K562 (cell line): ENCODE results near the gene KNSTRN. TPM values are rescaled to one million over a fixed set of nuclear protein-coding genes. Genes with fewer than 3 reads are reported as not detected.

Experiments used
- ATAC-seq: fragments of 200-7000 bp; cut with Tn5 transposase; 3 replicates; pipeline ENCODE4 v1.9.1; 2020; ENCODE audit warnings: moderate library complexity
- BruUV-seq: library from RNA; stranded (reverse); fragments of 400-500 nt; replicated peaks from 2 replicates; lab custom pipeline; 2021; lab: Mats Ljungman, UMichigan
- CTCF ChIA-PET: fragments of 300-600 bp; formaldehyde crosslinking; extraction: SDS; loops from one replicate; lab custom pipeline; 2021; ENCODE audit warnings: low intra/inter-chr PET ratio; lab: Yijun Ruan, JAX
- POLR2A ChIA-PET: fragments of 300-600, 350-650 bp; sonication (Branson Sonifier 250); formaldehyde crosslinking; extraction: SDS; loops from one replicate; lab custom pipeline; 2021; ENCODE audit warnings: antibody characterized with exemption, inconsistent platforms; lab: Yijun Ruan, JAX
- DNase-seq, 4 experiments: peaks; one replicate each; pipeline versions ENCODE4 v3.0.0 to v3.0.0-alpha.2; 2011 to 2018; ENCODE audit warnings: low spot score in 3 of 4, mixed read lengths in 3 of 4; ENCODE audit errors: extremely low read depth in 1 of 4
- FAIRE-seq: peaks from 2 replicates; lab custom pipeline; 2011; peaks lifted over from hg19 to GRCh38; lab: Jason Lieb, UNC
- H2AFZ ChIP-seq: 2 replicates; pipeline ENCODE4 v1.6.0; 2011; ENCODE audit warnings: low read depth, low read length, control low read depth, inconsistent platforms
- H3K27ac ChIP-seq: fragments of 200-600 bp; 3 replicates; pipeline ENCODE4 v1.8.0; 2011; ENCODE audit warnings: low read depth, mild to moderate bottlenecking, control low read depth, inconsistent platforms, low read length, moderate library complexity, mixed read lengths; ENCODE audit errors: extremely low read depth
- H3K27me3 ChIP-seq, 2 experiments: fragments of 300-600 bp in 1 of 2; 2 replicates in 1 of 2; 3 replicates in 1 of 2; pipeline versions ENCODE4 v1.6.0 to v1.8.0; 2011; ENCODE audit warnings: inconsistent platforms in 2 of 2, low read length in 2 of 2, mild to moderate bottlenecking in 1 of 2, mixed read lengths in 1 of 2, moderate library complexity in 1 of 2; ENCODE audit not compliant: control insufficient read depth in 2 of 2, insufficient read depth in 2 of 2
- H3K36me3 ChIP-seq: fragments of 300-600 bp; 3 replicates; pipeline ENCODE4 v1.8.0; 2011; ENCODE audit warnings: mild to moderate bottlenecking, low read length, inconsistent platforms; ENCODE audit not compliant: control insufficient read depth, insufficient read depth
- H3K4me1 ChIP-seq, 2 experiments: fragments of 200-600 bp in 1 of 2; replicated peaks in 1 of 2; 2 replicates in 1 of 2; 3 replicates in 1 of 2; pipeline versions ENCODE4 v1.5.1 to v1.8.0; 2011; ENCODE audit warnings: inconsistent platforms in 2 of 2, low read length in 2 of 2, mild to moderate bottlenecking in 1 of 2, mixed read lengths in 1 of 2, moderate library complexity in 1 of 2; ENCODE audit not compliant: control insufficient read depth in 2 of 2, insufficient read depth in 2 of 2
- H3K4me2 ChIP-seq: 2 replicates; pipeline ENCODE4 v1.6.1; 2011; ENCODE audit warnings: low read length, control low read depth, inconsistent platforms, mixed read lengths; ENCODE audit not compliant: insufficient read depth
- H3K4me3 ChIP-seq: fragments of 200-600 bp; sonication (generic), shearing (Covaris generic); 2 replicates; pipeline ENCODE4 v1.5.1; 2016; ENCODE audit warnings: control low read depth, inconsistent platforms
- H3K79me2 ChIP-seq: fragments of 200-600 bp; 3 replicates; pipeline ENCODE4 v1.8.0; 2011; ENCODE audit warnings: low read length, inconsistent platforms; ENCODE audit not compliant: control insufficient read depth, insufficient read depth
- H3K9ac ChIP-seq, 2 experiments: 2 replicates each; pipeline versions ENCODE4 v1.6.0 to v1.6.1; 2011; ENCODE audit warnings: low read depth in 2 of 2, low read length in 2 of 2, control low read depth in 1 of 2, inconsistent platforms in 1 of 2, mild to moderate bottlenecking in 1 of 2, mixed read lengths in 1 of 2; ENCODE audit not compliant: insufficient read depth in 1 of 2
- H3K9me1 ChIP-seq: one replicate; pipeline ENCODE4 v1.6.0; 2011; ENCODE audit warnings: inconsistent platforms, mild to moderate bottlenecking, low read length, moderate library complexity; ENCODE audit not compliant: control insufficient read depth, insufficient read depth
- H3K9me3 ChIP-seq: replicated peaks from 2 replicates; pipeline ENCODE4 v1.5.1; 2011; ENCODE audit warnings: low read depth, low read length, inconsistent platforms; ENCODE audit not compliant: control insufficient read depth, insufficient read depth
- H4K20me1 ChIP-seq: replicated peaks from 2 replicates; pipeline ENCODE4 v1.6.1; 2011; ENCODE audit warnings: low read length, inconsistent platforms, mixed read lengths; ENCODE audit not compliant: control insufficient read depth, insufficient read depth
- CEBPG ChIP-seq, 3 experiments: fragments of 200-800 bp in 1 of 3; sonication (Bioruptor generic) in 1 of 3; sonication (generic) in 1 of 3; formaldehyde crosslinking in 1 of 3; IDR thresholded peaks in 2 of 3; conservative IDR thresholded peaks in 1 of 3; 2 replicates each; pipeline versions ENCODE4 v1.6.1 to v1.8.0; 2016 to 2022; ENCODE audit warnings: missing compliant biosample characterization in 2 of 3, missing genetic modification characterization in 2 of 3, mild to moderate bottlenecking in 1 of 3, missing genetic modification reagents in 1 of 3
- CHCHD3 ChIP-seq: fragments of 250-450 bp; sonication (Bioruptor Pico); IDR thresholded peaks from 2 replicates; pipeline ENCODE4 v2.1.2; 2022; ENCODE audit warnings: mild to moderate bottlenecking
- EWSR1 ChIP-seq: fragments of 450-650 bp; IDR thresholded peaks from 2 replicates; pipeline ENCODE4 v1.6.1; 2018; ENCODE audit warnings: borderline replicate concordance, mild to moderate bottlenecking, low read depth, moderate library complexity; ENCODE audit not compliant: partially characterized antibody
- FOXA1 ChIP-seq: fragments of 450-650 bp; IDR thresholded peaks from 2 replicates; pipeline ENCODE4 v1.6.1; 2016; ENCODE audit warnings: mild to moderate bottlenecking, borderline replicate concordance
- HOXB6 ChIP-seq: fragments of 250-450 bp; sonication (Bioruptor Pico); IDR thresholded peaks from 2 replicates; pipeline ENCODE4 v1.5.1; 2022; ENCODE audit warnings: mild to moderate bottlenecking, borderline replicate concordance
- IFI16 ChIP-seq: fragments of 250-450 bp; sonication (Bioruptor Pico); IDR thresholded peaks from 2 replicates; pipeline ENCODE4 v2.1.2; 2022; ENCODE audit warnings: mild to moderate bottlenecking, inconsistent platforms
- MEF2A ChIP-seq: IDR thresholded peaks from 2 replicates; pipeline ENCODE4 v1.6.1; 2011; ENCODE audit warnings: low read depth, mild to moderate bottlenecking, low read length, moderate library complexity; ENCODE audit not compliant: control insufficient read depth
- PATZ1 ChIP-seq: fragments of 250-450 bp; sonication (Bioruptor Pico); IDR thresholded peaks from 2 replicates; pipeline ENCODE4 v1.5.0; 2020; ENCODE audit warnings: mild to moderate bottlenecking, borderline replicate concordance
- SRF ChIP-seq, 2 experiments: fragments of 250-450, 450-650 bp in 1 of 2; sonication (Bioruptor Pico) in 1 of 2; sonication (generic) in 1 of 2; formaldehyde crosslinking; IDR thresholded peaks; 2 replicates each; pipeline versions ENCODE4 v1.5.0 to v1.5.1; 2020 to 2022; ENCODE audit warnings: mild to moderate bottlenecking in 1 of 2, missing genetic modification reagents in 1 of 2
- ZNF134 ChIP-seq: fragments of 250-450 bp; sonication (Bioruptor Pico); conservative IDR thresholded peaks from 2 replicates; pipeline ENCODE4 v1.4.0; 2020
- ZNF224 ChIP-seq: sonication (generic); formaldehyde crosslinking; IDR thresholded peaks from 2 replicates; pipeline ENCODE4 v1.8.0; 2022; ENCODE audit warnings: mild to moderate bottlenecking, missing genetic modification reagents
- ZNF23 ChIP-seq: fragments of 250-450 bp; sonication (Bioruptor Pico); IDR thresholded peaks from 2 replicates; pipeline ENCODE4 v1.4.0; 2020; ENCODE audit warnings: mild to moderate bottlenecking
- WGBS: fragments of 100-300 bp; shearing (Covaris generic); methylation state at CpG from one replicate; pipeline ENCODE4 v1.1.6; 2016; ENCODE audit warnings: low coverage, mixed read lengths; ENCODE audit not compliant: insufficient coverage; ENCODE audit errors: missing lambda C conversion rate; 5-methylcytosine and 5-hydroxymethylcytosine counted together
- in situ Hi-C: fragments of 300-500 bp; cut with MboI; formaldehyde crosslinking; loops from 4 replicates; pipeline ENCODE4 v1.15.0; 2018; ENCODE audit warnings: inconsistent platforms, mixed read lengths
- intact Hi-C: fragments of 100-400 bp; cut with micrococcal nuclease; formaldehyde crosslinking; loops from 2 replicates; pipeline ENCODE4 v1.14.2; 2022
- polyA plus RNA-seq, 8 experiments: library from polyadenylated mRNA; depleted of rRNA in 4 of 8; stranded (reverse) in 5 of 8; unstranded in 3 of 8; fragments of >200 nt; fragmentation: Nextera tagmentation in 2 of 8; fragmentation: Illumina TruSeq in 1 of 8; extraction: Ambion mirVana in 2 of 8; extraction: Trizol in 1 of 8; gene quantifications; 2 replicates each; pipeline versions ENCODE4 v1.2.1 to v1.2.3, GENCODE V29; 2011 to 2014; ENCODE audit warnings: inconsistent platforms in 1 of 8, missing spikeins in 1 of 8
- total RNA-seq, 7 experiments: library from RNA; depleted of rRNA in 6 of 7; stranded (reverse); fragments of >200 nt in 6 of 7; fragmentation: Illumina TruSeq in 2 of 7; extraction: Trizol in 2 of 7; gene quantifications; 2 replicates each; pipeline versions ENCODE4 v1.2.1 to v1.2.3, GENCODE V29; 2011 to 2021; ENCODE audit warnings: low replicate concordance in 1 of 7

Gene KNSTRN
- total and polyA plus RNA-seq, 9 of the 15 experiments (the other 6 are each of a cell fraction or from before 2014, with no cell fraction given): 48.7 to 88.2 (median 66.3) TPM

GRCh38 chr15:40407330-40407990 is 24.9 kb downstream of the KNSTRN start:
- H3K4me2 ChIP-seq: no peak overlapping the region
- no peaks in the 10 kb centered on the region for H4K20me1 ChIP-seq
- TF ChIP-seq FOXA1: no peak
- TF ChIP-seq ZNF224 (CRISPR knock-in tag): no peak
- TF ChIP-seq HOXB6 (CRISPR knock-in tag): no peak
- TF ChIP-seq IFI16 (CRISPR knock-in tag): no peak
- H3K27ac ChIP-seq: no peak overlapping the region
- H2AFZ ChIP-seq: no peak overlapping the region
- H3K4me3 ChIP-seq: no peak overlapping the region
- H3K4me1 ChIP-seq: peaks cover 0 to 8% of the 10 kb centered on the region in 2 experiments; a peak in 1 of 5 replicates
- H3K9ac ChIP-seq: no peak overlapping the region
- no peaks in the 10 kb centered on the region for H3K9me1 ChIP-seq
- H3K36me3 ChIP-seq: 0 out of 3 replicates have a peak, but pooled peaks cover 3% of the 10 kb centered on the region
- DNase-seq (no peak), ATAC-seq (no peak), FAIRE-seq (no peak)
- H3K9me3 ChIP-seq: no peaks in the 10 kb centered on the region
- ChIA-PET CTCF (no interaction called here), POLR2A (interaction anchor here (1.0 to 2.9 kb wide), 2 partner anchors 10 kb away, joined by 3 to 11 read pairs; no protein-coding TSS in a partner anchor)
- no peaks in the 10 kb centered on the region for H3K27me3 ChIP-seq
- in situ Hi-C loops: no loop called here
- WGBS: 47% methylated on average over 8 of the region's 8 CpGs
- BruUV-seq: no TSS peak
- H3K79me2 ChIP-seq: no peaks in the 10 kb centered on the region
- intact Hi-C loops: no loop called here

- Histone ChIP-seq H3K36me3 (0 out of 3 replicates have a peak, but pooled peaks cover 3% of the 10 kb centered on the region), H3K9me3 (no peaks in the 10 kb centered on the region), H3K4me1 (peaks cover 0 to 8% of the 10 kb centered on the region in 2 experiments; a peak in 1 of 5 replicates), H3K9me1 (no peaks in the 10 kb centered on the region), H3K27me3 (no peaks in the 10 kb centered on the region), H3K79me2 (no peaks in the 10 kb centered on the region), H2AFZ (no peak overlapping the region), H3K9ac (no peak overlapping the region), H4K20me1 (no peaks in the 10 kb centered on the region), H3K4me3 (no peak overlapping the region), H3K4me2 (no peak overlapping the region), H3K27ac (no peak overlapping the region)
- in situ Hi-C loops (no loop called here), intact Hi-C loops (no loop called here)
- ATAC-seq (no peak), DNase-seq (no peak), FAIRE-seq (no peak)
- BruUV-seq: no TSS peak
- POLR2A ChIA-PET: no interaction called here
- WGBS: 13% methylated on average over 3 of the region's 3 CpGs
- CTCF ChIA-PET: no interaction called here
- no peak for TF ChIP-seq EWSR1
- TF ChIP-seq SRF (CRISPR knock-in tag; IDR thresholded peaks at IDR 0.05): no peak
- TF ChIP-seq MEF2A: no peak
- no peak for TF ChIP-seq ZNF23 (CRISPR knock-in tag)
- TF ChIP-seq CHCHD3 (CRISPR knock-in tag): no peak
- no peak for TF ChIP-seq ZNF134 (CRISPR knock-in tag)
- TF ChIP-seq PATZ1 (CRISPR knock-in tag): no peak
- no peak for TF ChIP-seq CEBPG (CRISPR knock-in tag; IDR thresholded peaks at IDR 0.05)
- no peak for TF ChIP-seq CEBPG (tag; conservative IDR thresholded peaks at IDR 0.05 in 1 of 2, IDR thresholded peaks at IDR 0.05 in 1 of 2)
These were observed 26.8 kb downstream of the KNSTRN start for GRCh38 chr15:40409366-40409765.
